Kasumi-1 (cell line): ENCODE data around the gene ATP6V1D.
"Not testable (repeated sequence)": the region's sequence is repeated elsewhere in the genome, so short reads cannot be mapped to it uniquely, and the experiment has no call there.

ENCODE experiments used
- DNase-seq, 2 experiments: peaks; one replicate each; lab custom pipeline; 2025; lab: John Stamatoyannopoulos, UW

ATP6V1D gene

DNA sequence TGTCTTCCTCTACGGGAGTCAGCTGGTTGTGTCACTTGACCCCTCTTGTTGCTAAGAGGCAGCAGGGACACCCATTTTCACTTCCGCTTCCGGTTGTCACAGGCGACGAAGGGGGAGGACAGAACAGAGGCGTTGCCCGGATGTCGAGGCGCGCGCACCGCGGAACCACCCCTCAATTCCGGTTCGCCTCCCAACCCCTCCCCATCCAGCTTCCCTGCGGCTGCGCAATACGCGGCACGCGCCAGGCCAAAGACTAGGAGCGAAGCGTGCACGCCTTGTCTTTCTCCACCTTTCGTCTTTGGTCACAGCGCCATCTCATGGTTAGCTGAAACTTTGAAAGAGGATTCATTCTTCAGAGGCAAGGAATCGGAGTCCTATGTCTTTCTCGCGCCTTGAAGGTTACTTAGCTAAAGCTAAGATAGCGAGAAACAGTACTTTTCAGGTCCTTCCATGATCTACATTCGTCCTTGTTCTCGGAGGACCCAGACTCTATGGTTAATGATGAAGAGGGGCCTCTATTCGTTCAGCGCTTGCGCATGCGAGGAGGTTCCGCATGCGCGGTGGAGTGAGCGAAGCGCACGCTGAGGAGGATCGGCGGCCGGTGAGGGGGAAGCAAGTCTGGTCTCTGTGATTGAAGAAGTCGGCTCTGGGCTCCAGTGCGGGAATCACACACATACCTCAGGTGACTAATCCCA, at the start of gene ATP6V1D, which contains the start of gene EIF2S1:
TSS of gene ATP6V1D (minus strand) at position 30 of the 695 bp plus-strand sequence. CDS start 106 bp downstream, outside the sequence.
TSS of gene EIF2S1 (plus strand) at position 554 of the 695 bp plus-strand sequence. CDS start 4,440 bp downstream, outside the sequence.
- peak; percentile 98 for DNase-seq

DNA sequence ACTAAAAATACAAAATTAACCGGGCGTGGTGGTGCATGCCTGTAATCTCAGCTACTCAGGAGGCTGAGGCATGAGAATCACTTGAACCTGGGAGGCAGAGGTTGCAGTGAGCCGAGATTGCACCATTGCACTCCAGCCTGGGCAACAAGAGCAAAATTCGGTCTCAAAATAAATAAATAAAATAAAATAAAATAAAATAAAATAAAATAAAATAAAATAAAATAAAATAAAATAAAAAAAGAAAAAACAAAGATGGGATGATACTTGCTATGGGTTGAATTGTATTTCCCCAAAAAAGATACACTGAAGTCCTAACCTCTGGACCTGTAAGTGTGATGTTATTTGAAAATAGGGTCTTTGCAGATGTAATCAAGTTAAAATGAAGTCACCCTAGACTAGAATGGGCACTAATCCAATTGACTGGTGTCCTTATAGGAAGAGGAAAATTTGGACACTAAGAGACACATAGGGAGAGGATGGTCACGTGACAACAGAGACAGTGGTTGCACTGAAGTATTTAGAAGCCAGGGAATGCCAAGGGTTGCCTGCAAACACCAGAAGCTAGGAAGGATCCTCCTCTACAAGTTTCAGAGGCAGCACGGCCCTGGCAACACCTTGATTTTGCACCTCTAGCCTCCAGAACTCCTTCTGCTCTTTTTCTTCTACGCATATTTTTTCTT, 48.7 kb upstream of the ATP6V1D start:
- not testable (repeated sequence) for DNase-seq

GRCh38 chr14:67405771-67406170, 46.2 kb upstream of the ATP6V1D start:
- DNase-seq = no peak

DNA sequence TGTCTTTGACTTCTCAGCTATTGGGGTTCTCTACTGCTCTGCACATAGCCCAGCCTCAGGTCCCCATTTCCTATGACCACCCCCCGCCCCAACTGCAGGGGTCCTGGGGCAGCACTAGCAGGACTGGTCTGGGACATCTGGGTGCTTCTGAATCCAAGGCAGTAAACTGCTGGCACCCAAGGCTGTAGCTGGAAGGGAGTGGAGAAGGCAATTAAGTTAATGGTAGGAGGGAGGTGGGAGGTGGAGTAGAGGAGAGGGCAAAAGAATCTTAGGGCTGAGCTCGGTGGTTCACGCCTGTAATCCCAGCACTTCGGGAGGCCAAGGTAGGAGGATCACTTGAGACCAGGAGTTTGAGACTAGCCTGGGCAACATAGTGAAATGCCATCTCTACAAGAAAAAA, 40.8 kb upstream of the ATP6V1D start:
- no peak for DNase-seq

- DNase-seq = no peak
Observed at GRCh38 chr14:67397536-67397935, 37.9 kb upstream of the ATP6V1D start.

- no peak for DNase-seq
Observed at GRCh38 chr14:67396381-67396970, 36.9 kb upstream of the ATP6V1D start.

- no peak for DNase-seq
Observed at GRCh38 chr14:67395876-67396189, 36.2 kb upstream of the ATP6V1D start.

DNA sequence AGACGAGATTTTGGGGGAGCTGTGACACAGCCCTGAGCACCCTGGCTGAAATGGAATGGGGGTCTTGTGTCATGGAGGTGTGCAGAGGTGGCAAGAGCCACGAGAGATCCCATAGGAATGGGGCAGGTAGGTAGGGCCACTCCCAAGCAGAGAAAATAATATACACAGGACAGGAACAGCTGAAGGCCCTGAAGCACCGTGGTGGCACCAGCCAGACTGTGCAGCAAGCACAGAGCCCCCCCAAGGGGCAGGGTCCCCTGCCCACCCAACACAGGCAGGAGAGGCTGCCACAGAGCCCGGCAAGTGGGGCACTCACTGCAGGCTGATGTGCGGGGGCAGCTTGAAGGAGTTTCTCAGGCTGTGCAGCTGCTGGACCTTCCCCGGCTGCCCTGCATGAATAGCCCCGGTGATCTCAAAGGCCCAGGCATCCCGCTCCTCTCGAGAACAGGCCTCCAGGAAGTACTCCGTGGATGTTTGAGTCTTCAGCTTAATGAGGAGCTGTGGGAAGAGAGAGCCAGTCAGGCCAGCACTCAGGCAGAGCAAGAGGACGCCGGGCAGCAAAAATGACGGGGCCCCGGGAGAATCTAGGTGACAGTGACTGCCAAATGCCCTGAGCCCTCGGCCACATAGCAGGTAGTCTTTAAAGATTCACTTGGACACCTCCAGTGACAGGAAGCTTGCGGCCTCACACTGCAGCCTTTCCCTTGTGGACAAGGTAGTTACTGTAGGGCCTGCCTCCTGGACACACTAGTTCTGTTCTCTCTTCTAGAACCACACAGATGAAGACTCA, 35.7 kb upstream of the ATP6V1D start:
- no peak for DNase-seq

GRCh38 chr14:67393689-67394088, 34.1 kb upstream of the ATP6V1D start:
- DNase-seq = no peak

DNA sequence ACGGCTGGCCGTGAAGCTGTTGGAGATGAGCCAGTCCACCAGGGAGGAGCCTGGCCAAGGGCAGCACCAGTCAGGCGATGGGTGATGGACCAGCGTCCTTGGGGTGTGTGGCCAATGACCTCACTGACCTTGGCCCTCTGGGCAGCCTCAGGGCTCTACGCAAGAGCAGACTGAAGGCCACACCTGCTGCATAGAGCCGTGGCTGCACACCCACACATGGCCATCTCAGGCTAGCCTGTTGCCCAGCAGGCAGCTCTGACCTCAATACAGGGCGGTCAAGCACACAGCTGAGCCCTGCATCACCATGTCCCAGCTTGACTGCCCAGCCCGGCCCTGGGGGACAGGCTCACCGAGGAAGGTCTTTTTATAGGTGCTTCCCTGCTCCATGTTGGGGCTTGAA, 33.2 kb upstream of the ATP6V1D start:
- DNase-seq = no peak

GRCh38 chr14:67392123-67392522, 32.5 kb upstream of the ATP6V1D start:
- DNase-seq = no peak

GRCh38 chr14:67391268-67391667, 31.7 kb upstream of the ATP6V1D start:
- no peak for DNase-seq

- DNase-seq = no peak
Observed at GRCh38 chr14:67389811-67390534, 30.4 kb upstream of the ATP6V1D start.

DNA sequence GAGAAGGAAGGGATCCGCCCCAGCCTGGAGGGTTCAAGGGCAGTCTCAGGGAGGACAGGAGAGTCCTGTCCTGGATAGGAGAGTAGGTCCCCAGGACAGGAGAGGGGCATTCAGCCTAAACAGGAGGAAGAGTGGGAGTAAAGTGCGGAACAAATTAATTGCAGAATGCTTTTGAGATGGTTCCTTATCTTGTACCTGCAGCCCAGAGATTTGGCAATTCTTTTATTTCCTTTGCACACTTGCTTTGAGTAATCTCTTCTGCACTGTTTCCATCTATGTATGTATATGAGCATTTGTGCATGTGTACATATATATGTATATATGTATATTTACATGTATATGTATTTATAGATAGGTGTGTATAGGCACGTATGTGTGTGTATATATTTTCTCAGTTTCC, 29.7 kb upstream of the ATP6V1D start:
- DNase-seq = no peak

DNA sequence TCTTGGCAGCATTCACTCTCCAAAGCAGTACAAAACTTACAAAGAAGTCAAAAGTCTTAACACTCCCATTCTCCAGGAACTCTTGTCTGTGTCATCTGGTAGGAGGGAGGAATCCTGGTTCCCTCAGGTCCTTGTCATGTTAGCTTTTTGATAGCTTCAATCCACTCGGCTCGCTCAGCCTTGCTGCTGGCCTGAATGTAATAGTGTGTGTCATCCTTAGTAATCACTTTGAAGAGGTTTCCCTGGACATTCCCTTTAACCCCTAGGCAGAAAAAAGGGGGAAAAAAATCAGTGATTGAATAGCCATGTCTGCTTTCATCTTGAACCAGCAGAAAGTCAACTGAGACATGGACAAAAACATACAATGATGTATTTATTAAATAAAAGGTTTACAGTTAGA, 27.6 kb upstream of the ATP6V1D start:
- DNase-seq = no peak

DNA sequence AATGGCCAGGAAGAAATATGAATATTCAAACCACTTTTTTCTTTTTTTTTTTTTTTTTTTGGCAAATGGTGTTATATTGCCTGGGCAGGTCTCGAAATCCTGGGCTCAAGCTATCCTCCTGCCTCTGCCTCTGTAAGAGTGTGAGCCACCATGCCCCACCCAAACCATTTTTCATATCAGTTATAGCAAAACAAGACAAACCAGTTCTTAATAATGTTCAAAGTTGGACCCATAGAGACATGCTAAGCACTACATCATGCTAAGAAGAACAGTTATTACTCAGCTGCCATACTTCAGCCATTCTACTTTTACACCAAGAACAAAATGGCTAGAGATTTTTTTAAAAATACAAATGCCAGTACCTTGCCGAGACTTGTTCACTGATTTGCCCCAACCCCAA, 26.0 kb upstream of the ATP6V1D start:
- no peak for DNase-seq

GRCh38 chr14:67385120-67385519, 25.5 kb upstream of the ATP6V1D start:
- no peak for DNase-seq

- DNase-seq = no peak
Observed at GRCh38 chr14:67377916-67378315, 18.3 kb upstream of the ATP6V1D start.

GRCh38 chr14:67373347-67373746, 13.7 kb upstream of the ATP6V1D start:
- no peak for DNase-seq

DNA sequence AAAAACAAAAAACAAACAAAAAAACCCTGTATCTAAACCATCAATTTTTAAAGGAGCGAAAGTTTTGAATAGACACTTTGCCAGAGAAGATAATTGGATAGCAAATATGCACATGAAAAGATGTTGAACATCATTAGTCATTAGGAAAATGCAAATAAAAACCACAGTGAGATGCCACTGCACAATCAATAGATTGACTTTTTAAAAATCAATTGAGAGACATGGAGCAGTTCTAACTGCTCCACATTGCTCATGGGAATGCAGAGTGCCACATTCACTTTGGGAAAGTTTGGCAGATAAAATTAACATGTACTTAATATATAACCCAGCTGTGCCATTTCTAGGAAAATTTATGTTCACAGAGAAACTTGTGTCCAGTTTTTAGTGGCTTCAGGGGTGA, 13.2 kb upstream of the ATP6V1D start:
- DNase-seq = no peak

DNA sequence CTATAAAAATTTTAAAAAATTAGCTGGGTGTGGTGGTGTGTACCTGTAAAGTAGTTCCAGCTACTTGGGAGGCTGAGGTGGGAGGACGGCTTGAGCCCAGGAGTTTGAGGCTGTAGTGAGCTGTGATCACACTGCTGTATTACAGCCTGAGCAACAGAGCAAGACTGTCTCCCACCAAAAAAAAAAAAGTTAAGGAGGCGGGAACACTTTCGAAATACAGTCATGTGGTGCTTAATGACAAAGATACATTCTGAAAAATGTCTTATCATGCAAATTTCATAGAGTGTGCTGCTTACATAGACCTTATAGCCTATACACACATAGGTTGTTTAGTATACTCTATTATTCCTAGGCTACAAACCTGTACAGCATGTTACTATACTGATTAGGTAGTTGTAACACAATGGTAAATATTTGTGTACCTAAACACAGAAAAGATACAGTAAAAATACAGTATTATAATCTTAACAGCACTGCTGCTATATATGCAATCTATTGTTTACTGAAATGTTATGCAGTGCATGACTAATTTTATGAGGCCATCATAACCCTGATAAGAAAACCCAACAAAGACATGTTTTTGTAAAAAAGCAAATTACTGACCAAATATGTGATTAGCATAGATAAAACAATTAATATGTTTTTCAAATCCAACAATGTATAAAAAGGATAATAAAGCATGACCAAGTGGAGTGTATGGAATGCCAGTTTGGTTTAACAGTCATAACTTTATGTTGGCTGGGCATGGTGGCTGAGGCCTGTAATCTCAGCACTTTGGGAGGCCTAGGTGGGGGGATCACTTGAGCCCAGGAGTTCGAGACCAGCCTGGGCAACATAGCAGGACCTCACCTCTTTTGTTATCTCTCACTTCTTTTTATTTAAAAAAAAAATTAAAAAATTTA, 11.9 kb upstream of the ATP6V1D start:
- DNase-seq = no peak
